ENCODE data around the gene RBFOX2.

RBFOX2 gene

DNA sequence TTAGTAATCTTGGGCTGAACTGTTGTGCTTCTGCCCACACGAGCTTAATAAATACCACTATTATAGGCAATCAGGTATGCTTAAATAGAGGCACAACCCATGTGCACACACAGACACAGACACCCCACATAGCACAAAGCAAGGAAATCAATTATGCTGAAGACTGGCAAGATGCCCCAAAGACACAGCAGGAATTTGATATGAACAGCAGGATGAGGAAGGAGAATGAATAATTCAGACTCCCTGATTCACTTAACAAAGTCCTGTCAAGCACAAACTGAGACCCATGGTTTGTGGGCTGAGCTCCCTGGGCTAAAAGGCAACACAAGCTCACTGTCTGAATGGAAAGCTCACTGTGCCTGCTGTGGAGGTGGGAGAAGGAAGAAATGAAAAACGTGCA is 42.5 kb downstream of the RBFOX2 start:
- no peak for DNase-seq (ENCODE audit: low read depth, low spot score)
- no peak overlapping the region for H3K4me3 ChIP-seq (ENCODE audit: low read length)

DNA sequence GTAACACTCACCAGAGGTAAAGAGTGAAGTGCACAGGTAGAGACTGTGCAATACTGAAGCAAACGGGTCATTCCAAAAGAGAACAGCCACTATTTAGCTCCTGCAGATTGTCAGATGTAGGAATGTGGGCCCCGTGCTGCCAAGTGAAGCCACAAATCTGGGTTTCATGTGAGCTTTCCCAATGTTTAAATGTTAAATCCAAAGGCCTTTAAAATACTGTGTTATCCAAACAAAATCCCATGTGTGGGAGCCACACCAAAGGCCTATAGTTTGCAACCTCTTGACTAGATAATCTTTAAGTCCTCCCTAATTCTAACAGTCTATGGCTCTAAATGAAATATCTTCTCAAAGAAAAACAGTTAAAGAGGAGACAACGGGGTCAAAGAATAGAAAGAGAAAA is 43.3 kb downstream of the RBFOX2 start:
- no peak overlapping the region for H3K4me3 ChIP-seq (ENCODE audit: low read length)
- DNase-seq (ENCODE audit: low read depth, low spot score) = no peak

DNA sequence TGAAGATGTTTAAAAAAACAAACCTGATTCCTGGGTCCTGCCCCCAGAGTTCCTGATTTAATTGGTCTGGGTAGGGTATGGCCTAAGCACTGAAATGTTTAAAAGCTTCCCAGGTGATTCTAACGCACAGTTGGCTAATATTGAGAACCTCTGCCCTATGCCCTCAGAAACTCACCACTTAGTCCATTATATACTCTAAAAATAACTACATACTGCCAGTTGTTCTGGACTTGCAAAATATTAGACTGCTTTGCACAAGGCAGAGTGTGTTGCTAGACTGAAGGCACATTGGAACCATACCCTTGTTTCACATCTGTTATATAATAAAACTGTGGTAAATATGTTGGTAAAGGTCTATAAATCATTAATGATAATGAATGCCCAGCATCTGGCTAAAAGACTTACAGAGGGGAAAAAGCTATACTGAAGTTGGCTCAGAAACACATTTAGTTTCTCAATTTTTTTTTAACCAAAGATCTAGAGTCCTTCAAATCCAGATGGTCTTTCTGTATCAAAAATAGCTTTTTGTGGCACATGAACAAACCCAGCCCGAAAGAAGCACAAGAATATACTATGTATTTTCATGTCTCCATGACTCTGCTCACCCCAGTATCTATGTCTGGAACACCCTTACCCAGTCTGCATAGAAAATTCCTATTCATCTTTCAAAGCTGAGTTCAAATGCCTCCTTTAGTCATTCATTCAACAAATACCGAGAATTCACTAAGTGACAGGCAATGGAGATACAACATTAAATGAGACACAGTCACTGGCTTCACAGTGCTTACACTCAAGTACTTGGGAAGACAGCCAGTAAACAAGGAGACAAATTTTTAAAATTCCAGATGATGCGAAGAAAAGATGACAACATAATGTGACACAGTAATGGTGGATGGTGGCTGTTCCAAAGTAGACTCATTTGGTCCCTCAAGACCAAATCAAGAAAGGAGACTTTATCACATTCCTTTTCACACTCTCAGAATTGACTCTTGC is 44.1 kb downstream of the RBFOX2 start:
- DNase-seq (ENCODE audit: low read depth, low spot score) = no peak
- H3K4me3 ChIP-seq (ENCODE audit: low read length) = no peak overlapping the region

DNA sequence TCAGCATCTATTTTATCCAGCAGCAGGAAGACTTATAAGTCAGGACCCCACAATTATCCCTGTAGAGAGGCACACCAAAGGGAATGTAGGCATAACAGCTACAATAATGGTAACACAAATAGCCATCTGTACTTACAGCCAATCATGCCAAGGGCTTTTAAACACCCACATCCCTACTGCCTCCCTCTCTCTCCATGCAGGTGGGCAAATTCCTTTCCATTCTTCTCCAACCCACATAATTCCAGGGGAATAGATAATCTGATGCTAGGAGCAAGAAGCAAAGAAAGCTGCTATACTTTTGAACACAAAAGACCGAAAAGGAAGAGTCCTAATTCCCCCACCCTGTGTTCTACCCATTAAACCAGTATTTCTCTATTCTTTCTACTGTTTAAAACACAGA is 46.7 kb downstream of the RBFOX2 start:
- DNase-seq (ENCODE audit: low read depth, low spot score) = no peak
- H3K4me3 ChIP-seq (ENCODE audit: low read length) = no peak overlapping the region

DNA sequence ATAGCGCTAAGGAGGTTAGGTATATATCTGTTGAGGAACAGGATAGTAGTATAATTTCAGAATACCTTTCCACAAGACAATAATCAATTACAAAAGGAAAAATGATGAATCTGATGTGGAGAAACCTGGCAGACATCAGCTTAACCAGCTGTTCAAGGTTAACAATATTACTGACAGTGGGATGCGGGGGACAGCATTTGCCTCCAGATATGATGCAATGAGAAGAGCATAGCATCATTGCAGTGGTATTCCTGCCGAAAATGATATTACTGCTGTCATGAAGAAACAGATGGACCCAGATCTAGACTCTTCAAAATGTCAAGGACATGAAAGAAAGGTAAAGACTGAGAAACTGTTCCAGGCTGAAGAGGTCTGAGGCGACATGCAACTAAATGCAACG is 49.7 kb downstream of the RBFOX2 start:
- no peak overlapping the region for H3K4me3 ChIP-seq (ENCODE audit: low read length)
- DNase-seq (ENCODE audit: low read depth, low spot score) = no peak

DNA sequence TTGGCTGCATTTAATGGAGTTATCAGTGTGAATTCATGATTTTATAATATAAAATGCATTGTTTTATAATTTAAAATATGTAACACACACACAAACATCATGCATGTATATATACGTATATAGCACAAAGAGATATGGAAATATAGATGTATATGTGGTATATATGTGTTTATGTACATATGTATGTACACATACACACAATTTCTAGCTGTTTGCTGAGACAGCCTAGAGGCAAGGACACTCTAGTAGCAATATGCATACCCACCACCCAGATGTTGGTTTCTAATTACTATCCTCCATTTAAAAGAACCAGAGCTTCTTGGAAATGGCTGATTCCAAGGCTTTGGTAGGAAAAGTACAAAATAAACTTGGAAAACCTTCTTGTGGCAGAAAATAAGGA is 50.4 kb downstream of the RBFOX2 start:
- no peak overlapping the region for H3K4me3 ChIP-seq (ENCODE audit: low read length)
- no peak for DNase-seq (ENCODE audit: low read depth, low spot score)

DNA sequence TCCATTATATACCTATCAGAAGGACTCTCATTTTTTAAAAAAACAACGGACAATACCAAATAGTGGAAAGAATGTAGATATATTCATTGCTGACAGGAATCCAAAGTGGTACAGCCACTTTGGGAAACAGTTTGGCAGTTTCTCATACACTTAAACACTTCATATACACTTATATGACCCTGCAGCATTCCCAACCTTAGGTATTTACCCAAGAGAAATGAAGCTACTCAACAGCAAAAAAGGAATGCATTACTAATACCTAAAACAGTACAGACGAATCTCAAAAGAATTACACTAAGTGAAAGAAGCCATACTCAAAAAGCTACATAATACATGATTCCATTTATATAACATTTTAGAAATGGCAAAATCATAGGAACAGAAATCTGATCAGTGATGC is 51.5 kb downstream of the RBFOX2 start:
- H3K4me3 ChIP-seq (ENCODE audit: low read length) = no peak overlapping the region
- DNase-seq (ENCODE audit: low read depth, low spot score) = no peak

DNA sequence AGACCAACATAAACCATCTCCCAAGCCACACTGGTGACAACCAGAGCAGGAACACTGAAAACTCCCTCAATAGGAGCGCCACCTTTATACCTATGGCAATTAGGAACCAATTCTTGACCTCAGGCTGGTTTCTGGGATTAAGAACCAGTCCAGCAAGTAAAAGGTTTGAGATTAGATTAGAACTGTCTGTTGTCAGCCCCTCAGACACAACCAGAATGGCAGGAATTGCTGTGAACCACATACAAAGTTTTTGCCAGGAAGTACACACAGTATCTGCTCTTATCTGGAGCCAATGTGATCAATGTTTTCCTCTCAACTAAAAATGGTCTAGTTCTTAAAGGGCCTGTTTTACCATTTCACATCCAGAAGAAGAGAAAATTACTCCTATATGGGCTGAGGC is 55.2 kb downstream of the RBFOX2 start:
- DNase-seq (ENCODE audit: low read depth, low spot score) = no peak
- H3K4me3 ChIP-seq (ENCODE audit: low read length) = no peak overlapping the region

DNA sequence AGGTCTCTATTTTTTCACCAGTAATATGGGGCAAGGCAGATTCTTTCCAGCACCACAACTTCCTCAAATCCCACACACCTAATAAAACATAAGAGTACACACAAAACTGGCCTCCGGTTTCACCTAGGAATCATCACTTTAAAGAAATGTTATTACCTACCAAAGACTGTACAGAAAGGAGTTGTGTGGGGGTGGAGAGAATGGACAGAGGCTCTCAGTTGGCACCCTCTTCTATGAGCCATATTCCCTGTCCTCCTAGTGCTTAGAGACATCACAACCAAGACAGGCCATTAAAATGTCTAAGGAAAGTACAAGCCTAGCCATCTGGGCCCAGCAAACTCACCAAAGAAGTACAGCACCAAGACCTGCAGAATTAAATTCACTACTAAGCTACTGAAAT is 56.1 kb downstream of the RBFOX2 start:
- no peak overlapping the region for H3K4me3 ChIP-seq (ENCODE audit: low read length)
- DNase-seq (ENCODE audit: low read depth, low spot score) = no peak

DNA sequence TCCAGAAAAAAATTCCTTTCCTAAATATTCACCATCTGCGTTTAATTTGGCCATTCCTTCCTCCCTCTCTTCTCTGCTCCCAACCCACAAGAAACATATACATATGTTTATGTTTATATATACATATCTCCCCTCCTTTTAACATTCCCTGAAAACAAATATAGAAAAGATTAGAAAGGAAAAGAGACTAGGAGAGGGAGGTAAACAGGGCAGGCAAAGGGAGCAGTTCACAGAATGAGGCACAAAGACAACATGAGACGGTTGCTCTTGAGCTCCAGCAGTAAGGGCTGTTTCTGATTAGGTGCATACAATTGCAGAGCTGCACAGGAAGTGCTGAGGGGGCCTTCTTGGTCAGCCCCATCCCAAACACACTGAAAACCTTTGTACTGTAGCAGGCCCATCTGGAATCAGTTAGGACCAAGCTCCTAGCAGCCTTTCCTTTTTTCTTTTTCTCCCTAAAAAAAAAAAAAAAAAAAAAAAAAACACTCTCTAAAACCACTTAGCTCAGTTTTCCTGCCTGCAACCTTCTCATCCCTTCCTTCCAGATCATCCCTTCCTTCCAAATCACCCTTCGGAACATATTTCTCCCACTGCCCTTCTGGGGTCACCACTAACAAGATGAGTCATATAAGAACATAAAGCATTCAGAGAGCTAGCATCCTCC is 57.0 kb downstream of the RBFOX2 start:
- no peak for DNase-seq (ENCODE audit: low read depth, low spot score)
- H3K4me3 ChIP-seq (ENCODE audit: low read length) = no peak overlapping the region

DNA sequence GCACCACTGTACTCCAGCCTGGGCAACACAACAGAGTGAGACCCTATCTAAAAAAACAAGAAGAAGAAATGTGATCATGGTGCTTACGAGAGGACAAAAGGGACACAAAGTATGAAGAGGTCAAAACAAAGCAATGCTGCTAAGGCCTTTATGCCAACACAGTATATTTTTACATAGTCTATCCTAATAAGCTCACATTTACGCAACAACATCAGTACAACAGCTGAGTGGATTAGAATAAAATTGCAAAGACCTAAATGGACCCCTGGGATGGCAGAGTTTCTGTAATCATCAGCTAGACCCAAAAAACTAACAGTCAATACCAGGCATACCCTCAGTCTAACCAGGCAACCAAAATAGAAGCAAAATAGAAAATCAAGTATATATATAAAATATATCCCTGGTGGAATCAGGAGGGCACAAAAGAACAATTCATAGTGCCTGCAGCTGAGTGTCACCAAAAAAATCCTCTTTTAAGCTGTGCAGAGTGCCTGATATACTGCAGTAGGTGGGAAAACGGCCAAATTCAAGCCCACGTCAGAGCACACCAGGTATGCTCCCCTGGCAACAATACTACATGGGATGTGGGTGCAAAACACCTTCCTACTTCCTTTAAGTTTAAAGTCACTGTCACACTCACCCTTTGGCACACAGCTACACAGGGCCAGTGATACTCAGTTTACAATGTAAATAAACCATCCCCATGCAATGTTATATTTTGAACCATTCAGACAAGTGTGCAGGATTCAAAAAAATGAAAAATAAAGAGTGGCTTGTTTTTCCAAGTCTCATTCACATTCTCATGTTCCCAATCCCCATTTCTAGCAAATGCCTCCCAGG is 57.8 kb downstream of the RBFOX2 start:
- H3K4me3 ChIP-seq (ENCODE audit: low read length) = no peak overlapping the region
- no peak for DNase-seq (ENCODE audit: low read depth, low spot score)

DNA sequence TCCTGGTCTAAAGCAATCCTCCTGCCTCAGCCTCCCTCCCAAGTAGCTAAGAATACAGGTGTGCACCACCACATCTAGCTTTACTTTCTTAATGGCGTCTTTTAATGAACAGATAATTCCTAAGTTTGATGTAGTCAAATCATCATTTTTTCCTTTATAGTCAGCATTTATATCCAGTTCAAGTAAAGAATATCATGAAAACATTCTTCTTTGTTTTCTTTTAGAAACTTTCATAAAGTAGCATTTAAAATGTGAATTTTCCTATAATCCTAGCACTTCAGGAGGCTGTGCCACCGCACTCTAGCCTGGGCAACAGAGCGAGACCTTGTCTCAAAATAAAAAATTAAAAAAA is 61.6 kb downstream of the RBFOX2 start:
- DNase-seq (ENCODE audit: low read depth, low spot score) = no peak
- no peak overlapping the region for H3K4me3 ChIP-seq (ENCODE audit: low read length)

DNA sequence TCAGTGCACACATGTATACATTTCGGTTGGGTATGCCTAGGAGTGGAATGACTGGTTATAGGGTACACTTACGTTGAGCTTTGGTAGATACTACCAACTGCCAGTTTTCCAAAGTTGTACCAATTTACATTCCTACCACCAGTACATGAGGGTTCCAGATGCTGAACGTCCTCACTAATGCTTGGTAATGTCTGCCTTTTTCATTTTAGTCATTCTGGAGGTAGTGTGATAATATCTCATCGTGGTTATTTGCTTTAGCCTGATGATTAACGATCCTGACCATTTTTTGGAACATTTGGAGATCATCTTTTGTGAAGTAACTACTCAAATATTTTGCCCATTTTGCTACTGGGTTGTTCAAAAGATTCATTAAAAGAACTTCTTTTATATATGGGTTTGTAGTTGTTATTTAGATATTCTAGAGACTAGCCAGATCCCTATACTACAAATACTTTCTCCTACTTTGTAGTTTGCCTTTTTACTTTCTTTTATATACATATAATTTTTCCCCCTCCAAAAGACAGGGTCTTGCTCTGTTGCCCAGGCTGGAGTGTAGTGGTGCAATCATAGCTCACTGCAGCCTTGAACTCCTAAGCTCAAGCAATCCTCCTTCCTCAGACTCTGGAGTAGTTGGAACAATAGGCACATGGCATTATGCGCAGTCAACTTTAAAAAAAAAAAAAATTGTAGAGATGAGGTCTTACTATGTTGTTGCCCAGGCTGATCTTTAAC is 62.1 kb downstream of the RBFOX2 start:
- DNase-seq (ENCODE audit: low read depth, low spot score) = no peak
- H3K4me3 ChIP-seq (ENCODE audit: low read length) = no peak overlapping the region

DNA sequence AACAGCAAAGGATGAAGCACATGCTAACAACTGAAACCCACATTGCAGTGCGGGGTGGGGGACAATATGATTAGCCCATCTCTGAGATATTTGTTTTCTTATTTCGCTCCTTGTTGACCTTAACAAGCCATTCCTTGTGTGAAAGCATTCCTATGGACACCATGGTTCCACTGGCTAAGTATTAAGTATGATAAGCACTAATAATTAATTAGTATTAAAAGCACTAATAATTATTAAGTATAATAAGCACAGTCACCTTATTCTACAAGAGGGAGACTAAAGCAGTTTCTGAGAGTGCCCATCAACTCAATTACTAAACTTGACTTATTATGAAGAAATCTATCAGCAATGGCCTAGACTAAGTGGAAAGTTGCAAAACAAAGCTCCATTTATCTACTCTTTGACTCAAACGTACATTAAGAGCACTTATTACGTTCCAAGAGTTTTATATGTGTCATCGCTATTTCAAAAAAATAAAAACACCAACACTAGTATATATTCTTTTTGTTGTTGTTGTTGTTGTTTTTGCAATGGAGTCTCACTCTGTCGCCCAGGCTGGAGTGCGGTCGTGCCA is 65.3 kb downstream of the RBFOX2 start:
- no peak for DNase-seq (ENCODE audit: low read depth, low spot score)
- H3K4me3 ChIP-seq (ENCODE audit: low read length) = no peak overlapping the region

DNA sequence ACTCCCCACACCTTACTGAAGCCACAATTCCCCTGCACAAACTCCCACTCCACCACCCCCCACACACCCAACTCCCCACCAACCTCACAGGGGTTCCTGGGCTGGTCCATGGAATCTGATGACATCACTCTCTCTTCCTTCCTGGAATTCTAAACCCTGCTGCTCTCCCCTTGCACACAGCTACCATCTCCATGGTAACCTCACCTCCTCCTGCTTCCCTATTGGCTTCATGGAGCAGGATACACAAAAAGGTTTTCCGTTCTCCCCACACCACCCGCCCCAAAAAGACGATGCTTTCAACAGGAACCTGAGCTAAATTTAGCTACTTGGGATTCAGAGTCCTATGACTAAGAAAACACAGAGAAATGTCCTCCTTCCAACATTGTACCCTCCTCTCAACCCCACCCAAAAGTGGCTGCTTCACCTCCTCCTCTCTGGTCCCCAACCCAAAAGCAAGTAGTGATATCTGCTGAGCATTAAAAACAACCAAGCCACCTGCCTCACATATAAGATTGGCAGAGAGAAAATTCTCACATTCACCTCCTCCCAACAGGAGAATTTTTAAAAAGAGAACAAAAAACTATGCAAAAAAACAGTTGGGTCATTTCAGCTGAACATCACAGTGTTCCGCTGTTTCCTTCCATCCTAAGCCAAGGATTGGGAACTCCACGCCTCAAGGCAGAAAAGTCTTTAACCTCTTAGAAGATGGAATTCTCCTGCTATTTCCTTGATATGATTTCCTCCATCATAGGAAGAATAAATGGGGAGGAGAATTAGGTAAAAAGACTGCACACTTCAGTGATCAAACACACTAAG is 66.9 kb downstream of the RBFOX2 start:
- no peak for DNase-seq (ENCODE audit: low read depth, low spot score)
- no peak overlapping the region for H3K4me3 ChIP-seq (ENCODE audit: low read length)

DNA sequence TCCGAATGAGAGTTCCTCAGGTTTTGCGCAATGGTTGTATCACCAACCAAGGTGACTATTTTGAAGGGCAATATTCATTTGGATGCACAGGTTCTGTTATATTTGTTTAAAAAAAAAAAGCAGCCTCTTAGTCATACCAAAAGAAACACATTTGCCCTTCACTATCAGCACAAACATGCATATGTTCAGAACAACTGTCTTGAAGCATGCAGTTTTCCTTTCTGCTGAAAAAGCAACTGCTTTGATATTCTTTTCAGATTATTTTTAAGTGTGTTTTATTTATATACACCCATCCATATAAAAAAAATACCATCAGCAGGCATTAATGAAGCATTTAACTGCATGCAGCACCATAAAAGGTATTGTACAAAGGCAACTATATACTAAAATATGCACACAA is 67.8 kb downstream of the RBFOX2 start:
- H3K4me3 ChIP-seq (ENCODE audit: low read length) = no peak overlapping the region
- no peak for DNase-seq (ENCODE audit: low read depth, low spot score)

DNA sequence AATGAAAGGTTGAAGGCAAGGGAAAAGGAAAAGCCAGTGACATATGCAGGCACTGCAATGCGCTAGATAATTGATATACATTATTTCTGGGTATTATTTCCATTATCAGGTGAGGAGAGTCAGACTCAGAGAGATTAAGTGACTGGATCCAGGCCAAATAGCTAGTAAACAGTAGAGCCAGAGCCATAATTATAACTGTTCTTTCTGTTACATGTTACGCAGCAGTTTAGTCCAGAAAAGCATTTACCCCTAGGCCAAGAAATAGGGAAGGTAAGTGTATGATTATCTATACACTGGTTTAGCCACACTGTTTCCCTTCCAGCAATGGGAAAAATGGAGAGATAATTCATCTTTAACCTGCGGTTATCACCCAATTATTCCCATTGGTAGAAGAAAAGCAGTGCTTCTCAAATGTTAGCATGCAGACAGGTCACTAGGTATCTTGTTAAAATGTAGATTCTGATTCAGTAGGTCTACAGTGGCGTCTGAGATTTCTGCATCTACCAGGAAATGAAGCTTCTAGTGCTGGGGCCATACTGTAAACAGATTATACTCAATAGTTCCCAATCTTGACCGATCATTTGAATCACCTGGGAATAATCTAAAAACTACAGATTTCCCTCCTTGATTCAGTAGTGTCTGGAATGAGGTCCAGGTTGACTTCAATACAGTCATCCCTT is 69.4 kb downstream of the RBFOX2 start:
- DNase-seq (ENCODE audit: low read depth, low spot score) = no peak
- H3K4me3 ChIP-seq (ENCODE audit: low read length) = no peak overlapping the region

DNA sequence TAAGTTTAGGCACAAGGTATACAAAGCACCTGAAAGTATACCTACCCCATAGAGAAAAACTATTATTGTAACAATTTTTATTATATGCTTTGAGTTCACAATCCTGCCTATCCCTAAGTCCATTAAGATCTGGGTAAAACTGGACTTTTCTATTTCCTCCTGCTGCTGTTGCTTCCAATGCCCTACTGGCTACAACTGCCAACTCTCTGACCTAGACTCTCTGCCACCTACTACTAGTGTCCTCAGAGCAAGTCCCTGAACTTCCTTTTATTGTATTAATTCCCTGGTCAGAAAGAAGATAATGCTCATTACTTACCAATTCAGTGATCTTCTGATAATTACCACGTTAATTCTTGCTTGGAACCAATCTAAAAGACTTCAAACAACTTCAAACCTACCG is 70.3 kb downstream of the RBFOX2 start:
- no peak for DNase-seq (ENCODE audit: low read depth, low spot score)
- no peak overlapping the region for H3K4me3 ChIP-seq (ENCODE audit: low read length)
